MCF 10A (cell line): Measurements from ENCODE around the gene AGRP. TPM values are rescaled to one million over a fixed set of nuclear protein-coding genes. Genes with fewer than 3 reads are reported as not detected.

Experiments
- BruUV-seq: library from RNA; stranded (reverse); fragments of 400-500 nt; replicated peaks from 2 replicates; lab custom pipeline; 2021; lab: Mats Ljungman, UMichigan
- CTCF ChIA-PET: fragments of 300-600 bp; sonication (Branson Sonifier 250); formaldehyde crosslinking; extraction: SDS; loops from one replicate; lab custom pipeline; 2021; ENCODE audit warnings: antibody characterized with exemption, inconsistent platforms; lab: Yijun Ruan, JAX
- POLR2A ChIA-PET: fragments of 300-600, 350-650 bp; sonication (Branson Sonifier 250); formaldehyde crosslinking; extraction: SDS; loops from one replicate; lab custom pipeline; 2020; ENCODE audit warnings: antibody characterized with exemption, inconsistent platforms; lab: Yijun Ruan, JAX
- DNase-seq: peaks from one replicate; pipeline ENCODE4 v3.0.0-alpha.2; 2018; ENCODE audit not compliant: unreplicated experiment
- H3K27ac Mint-ChIP-seq: one replicate; pipeline ENCODE4 v1.8.0; 2022; ENCODE audit warnings: mild to moderate bottlenecking, low read depth, mixed read lengths; ENCODE audit not compliant: unreplicated experiment
- H3K27me3 Mint-ChIP-seq: one replicate; pipeline ENCODE4 v1.8.0; 2022; ENCODE audit warnings: mixed read lengths; ENCODE audit not compliant: insufficient read depth, unreplicated experiment
- H3K36me3 Mint-ChIP-seq: one replicate; pipeline ENCODE4 v1.8.0; 2022; ENCODE audit warnings: mild to moderate bottlenecking, moderate library complexity, mixed read lengths; ENCODE audit not compliant: insufficient read depth, unreplicated experiment
- H3K4me1 Mint-ChIP-seq: one replicate; pipeline ENCODE4 v1.8.0; 2022; ENCODE audit warnings: mixed read lengths; ENCODE audit not compliant: insufficient read depth, unreplicated experiment
- H3K4me3 Mint-ChIP-seq: one replicate; pipeline ENCODE4 v1.8.0; 2022; ENCODE audit warnings: mild to moderate bottlenecking, moderate library complexity, mixed read lengths; ENCODE audit not compliant: unreplicated experiment
- H3K9me3 Mint-ChIP-seq: one replicate; pipeline ENCODE4 v1.8.0; 2022; ENCODE audit warnings: mixed read lengths; ENCODE audit not compliant: unreplicated experiment
- CTCF ChIP-seq: fragments of 200-600 bp; IDR thresholded peaks from one replicate; pipeline ENCODE4 v1.8.0; 2022; ENCODE audit warnings: antibody characterized with exemption, mild to moderate bottlenecking; ENCODE audit not compliant: unreplicated experiment
- intact Hi-C: fragments of 100-400 bp; cut with micrococcal nuclease; formaldehyde crosslinking; loops from 2 replicates; pipeline ENCODE4 v1.14.1; 2022
- total RNA-seq: library from RNA; stranded (reverse); gene quantifications from 2 replicates; pipeline ENCODE4 v1.2.3, GENCODE V29; 2022

The AGRP gene
- total RNA-seq, 1 experiment from 2014 or later: not detected

- ChIA-PET CTCF (interaction anchor here (0.7 to 1.5 kb wide), 5 partner anchors 10 to 451 kb away, joined by 3 to 7 read pairs (median 3); no protein-coding TSS in a partner anchor), POLR2A (interaction anchor here (0.7 to 0.9 kb wide), 2 partner anchors 35 to 280 kb away, joined by 3 read pairs; partner anchors contain the start of genes CTCF and RANBP10)
- Mint-ChIP-seq H3K27ac (no peak overlapping the region), H3K27me3 (no peaks in the 10 kb centered on the region), H3K36me3 (peaks cover 6% of the 10 kb centered on the region), H3K4me1 (peaks cover 18% of the 10 kb centered on the region), H3K9me3 (no peaks in the 10 kb centered on the region), H3K4me3 (no peak overlapping the region)
- intact Hi-C loops: loop anchor here (10.0 kb wide), 2 partner anchors 279 to 319 kb away; partner anchors contain the start of genes CENPT, NUTF2, RANBP10 and THAP11
- BruUV-seq: no TSS peak
- DNase-seq: no peak
- no peak for TF ChIP-seq CTCF
Observed at GRCh38 chr16:67526149-67526791, 42.9 kb upstream of the AGRP start.

GRCh38 chr16:67525176-67525860 lies 42.0 kb upstream of the AGRP start:
- ChIA-PET POLR2A (interaction anchor here (0.7 to 1.2 kb wide), 3 partner anchors 36 to 1821 kb away, joined by 3 to 4 read pairs (median 3); partner anchors contain the start of gene CTCF), CTCF (interaction anchor here (0.6 to 1.5 kb wide), 5 partner anchors 9 to 142 kb away, joined by 3 to 7 read pairs (median 3); no protein-coding TSS in a partner anchor)
- Mint-ChIP-seq H3K4me1 (peaks cover 19% of the 10 kb centered on the region), H3K36me3 (no peaks in the 10 kb centered on the region), H3K4me3 (no peak overlapping the region), H3K27ac (no peak overlapping the region), H3K27me3 (no peaks in the 10 kb centered on the region), H3K9me3 (no peaks in the 10 kb centered on the region)
- BruUV-seq: no TSS peak
- intact Hi-C loops: loop anchor here (10.0 kb wide), 2 partner anchors 279 to 319 kb away; partner anchors contain the start of genes CENPT, NUTF2, RANBP10 and THAP11
- no peak for DNase-seq
- TF ChIP-seq CTCF: no peak

- peak; percentile 94 for TF ChIP-seq CTCF
- peak; percentile 97 for DNase-seq
- intact Hi-C loops: loop anchor here (1.0 to 10.0 kb wide), 7 partner anchors 26 to 407 kb away; partner anchors contain the start of genes ACD, CENPT, CTCF and NUTF2
- no TSS peak for BruUV-seq
- ChIA-PET CTCF (interaction anchor here (0.5 to 4.2 kb wide), 84 partner anchors 9 to 1085 kb away, joined by 3 to 65 read pairs (median 4); partner anchors contain the start of genes ACD, ATP6V0D1, C16orf86 and CARMIL2), POLR2A (interaction anchor here (0.6 to 3.1 kb wide), 23 partner anchors 9 to 496 kb away, joined by 3 to 16 read pairs (median 4); partner anchors contain the start of genes ACD and ATP6V0D1)
- Mint-ChIP-seq H3K36me3 (no peaks in the 10 kb centered on the region), H3K4me1 (peaks cover 18% of the 10 kb centered on the region), H3K9me3 (no peaks in the 10 kb centered on the region), H3K27ac (peak overlapping the region; percentile 98), H3K27me3 (peaks cover 19% of the 10 kb centered on the region), H3K4me3 (peak overlapping the region; percentile 86)
Observed at GRCh38 chr16:67521095-67521804, 37.9 kb upstream of the AGRP start.
